ENCODE measurements around the gene TK1. TPM values are rescaled to one million over a fixed set of nuclear protein-coding genes. Genes with fewer than 3 reads are reported as not detected.

Gene TK1
- total RNA-seq, 2 experiments from 2014 or later = 145 to 164 TPM

DNA sequence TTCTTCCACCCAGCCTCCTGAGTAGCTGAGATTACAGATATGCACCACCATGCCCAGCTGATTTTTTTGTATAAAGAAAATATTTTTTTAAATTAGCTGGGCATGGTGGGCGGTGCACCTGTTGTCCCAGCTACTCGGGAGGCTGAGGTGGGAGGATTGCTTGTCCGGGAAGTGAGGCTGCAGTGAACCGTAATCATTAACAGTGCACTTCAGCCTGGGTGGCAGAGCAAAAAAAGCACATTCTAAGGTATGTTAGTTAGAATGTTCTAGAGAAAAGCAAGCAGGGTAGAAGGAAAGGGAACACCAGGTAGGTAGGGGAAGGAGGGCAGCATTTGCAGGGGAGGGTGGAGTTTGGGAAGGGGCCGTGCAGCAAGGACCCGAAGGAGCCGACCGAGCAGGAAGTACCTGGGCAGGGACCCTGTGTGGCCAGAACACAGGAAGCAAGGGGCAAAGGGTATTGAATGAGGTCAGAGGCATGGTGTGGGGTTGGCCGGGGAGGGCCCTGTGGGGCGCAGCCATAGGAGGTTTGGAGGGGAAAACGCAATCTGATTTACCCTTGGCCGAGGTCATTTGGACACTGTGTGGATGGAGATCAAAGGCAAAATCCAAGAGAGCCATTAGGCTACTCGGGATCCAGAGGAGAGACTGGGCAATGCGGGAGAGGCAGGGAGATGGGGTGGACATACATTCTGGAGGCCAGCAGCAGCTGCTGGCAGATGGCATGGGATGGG lies 38.4 kb downstream of the TK1 start:
- DNase-seq (no peak), ATAC-seq (no peak)
- Mint-ChIP-seq H3K36me3 (no peaks in the 10 kb centered on the region), H3K4me3 (no peak overlapping the region), H3K9me3 (ENCODE audit: low read depth) (no peaks in the 10 kb centered on the region), H3K27ac (no peak overlapping the region), H3K4me1 (peaks cover 6% of the 10 kb centered on the region), H3K27me3 (no peaks in the 10 kb centered on the region)
- CTCF ChIA-PET = interaction anchor here (1.0 kb wide), 1 partner anchor 11 kb away, joined by 3 read pairs; no protein-coding TSS in a partner anchor

DNA sequence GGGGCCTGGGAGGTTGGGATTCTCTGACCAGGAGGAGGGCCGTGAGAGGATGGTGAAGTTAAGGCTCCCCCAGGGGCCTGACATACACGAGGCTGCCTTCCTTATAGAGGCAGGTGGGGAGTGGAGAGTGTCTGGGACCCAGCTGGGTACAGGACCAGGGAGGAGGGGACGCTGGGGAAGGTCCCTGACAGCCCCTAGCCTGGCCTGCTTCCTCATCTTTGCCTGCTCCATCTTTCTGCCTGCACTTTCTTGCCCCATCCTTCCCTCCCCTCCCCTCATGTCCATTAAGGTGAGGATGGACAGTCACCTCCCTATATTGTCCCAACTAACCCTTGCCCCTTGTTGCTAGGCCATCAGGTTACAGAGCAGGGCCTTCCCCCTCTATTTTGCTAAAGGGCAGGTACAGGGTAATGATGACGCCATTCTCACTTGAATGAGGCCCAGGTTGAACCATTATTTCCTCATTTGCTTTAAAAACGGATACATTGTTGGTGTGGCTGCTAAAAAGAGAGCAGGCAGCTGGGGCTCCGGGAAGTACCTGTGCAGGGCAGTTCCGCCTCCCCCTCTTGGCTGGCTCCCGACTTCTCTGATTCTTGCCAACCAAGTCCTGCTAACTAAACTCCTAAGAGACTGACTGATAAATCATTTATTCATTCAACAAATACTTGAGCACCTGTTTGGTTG lies 39.4 kb downstream of the TK1 start:
- ATAC-seq (no peak), DNase-seq (no peak)
- no peak overlapping the region for H3K27ac Mint-ChIP-seq
- H3K9me3 Mint-ChIP-seq (ENCODE audit: low read depth) = no peaks in the 10 kb centered on the region
- no peak overlapping the region for H3K4me3 Mint-ChIP-seq
- H3K36me3 Mint-ChIP-seq = peaks cover 3% of the 10 kb centered on the region
- H3K4me1 Mint-ChIP-seq = peaks cover 6% of the 10 kb centered on the region
- CTCF ChIA-PET = interaction anchor here (1.0 to 1.2 kb wide), 2 partner anchors 10 to 104 kb away, joined by 3 read pairs; no protein-coding TSS in a partner anchor
- H3K27me3 Mint-ChIP-seq = no peaks in the 10 kb centered on the region

GRCh38 chr17:78146881-78147280 lies 40.0 kb downstream of the TK1 start:
- Mint-ChIP-seq H3K27ac (no peak overlapping the region), H3K27me3 (no peaks in the 10 kb centered on the region), H3K36me3 (peaks cover 5% of the 10 kb centered on the region), H3K4me1 (peaks cover 6% of the 10 kb centered on the region), H3K9me3 (ENCODE audit: low read depth) (no peaks in the 10 kb centered on the region), H3K4me3 (no peak overlapping the region)
- DNase-seq (no peak), ATAC-seq (no peak)
- CTCF ChIA-PET = interaction anchor here (0.8 to 1.2 kb wide), 2 partner anchors 29 to 104 kb away, joined by 3 to 4 read pairs; no protein-coding TSS in a partner anchor

- ATAC-seq = no peak
- peaks cover 6% of the 10 kb centered on the region for H3K36me3 Mint-ChIP-seq
- H3K27ac Mint-ChIP-seq = no peak overlapping the region
- no peaks in the 10 kb centered on the region for H3K9me3 Mint-ChIP-seq (ENCODE audit: low read depth)
- no peak overlapping the region for H3K4me3 Mint-ChIP-seq
- H3K27me3 Mint-ChIP-seq = no peaks in the 10 kb centered on the region
- CTCF ChIA-PET = interaction anchor here (0.8 to 1.2 kb wide), 2 partner anchors 30 to 105 kb away, joined by 3 to 4 read pairs; no protein-coding TSS in a partner anchor
- DNase-seq = no peak
- peaks cover 6% of the 10 kb centered on the region for H3K4me1 Mint-ChIP-seq
These were observed 40.4 kb downstream of the TK1 start for GRCh38 chr17:78146471-78146869.

- ATAC-seq (no peak), DNase-seq (no peak)
- H3K27ac Mint-ChIP-seq = no peak overlapping the region
- CTCF ChIA-PET = interaction anchor here (0.7 to 1.1 kb wide), 3 partner anchors 11 to 57 kb away, joined by 3 to 4 read pairs (median 3); no protein-coding TSS in a partner anchor
- H3K27me3 Mint-ChIP-seq = no peaks in the 10 kb centered on the region
- H3K9me3 Mint-ChIP-seq (ENCODE audit: low read depth) = no peaks in the 10 kb centered on the region
- no peak overlapping the region for H3K4me3 Mint-ChIP-seq
- peaks cover 14% of the 10 kb centered on the region for H3K36me3 Mint-ChIP-seq
- peaks cover 15% of the 10 kb centered on the region for H3K4me1 Mint-ChIP-seq
These were observed 41.9 kb downstream of the TK1 start for GRCh38 chr17:78144736-78145641.

- ATAC-seq = no peak
- Mint-ChIP-seq H3K4me1 (peaks cover 18% of the 10 kb centered on the region), H3K36me3 (peaks cover 17% of the 10 kb centered on the region)
These were observed 42.6 kb downstream of the TK1 start for GRCh38 chr17:78144147-78144719.

DNA sequence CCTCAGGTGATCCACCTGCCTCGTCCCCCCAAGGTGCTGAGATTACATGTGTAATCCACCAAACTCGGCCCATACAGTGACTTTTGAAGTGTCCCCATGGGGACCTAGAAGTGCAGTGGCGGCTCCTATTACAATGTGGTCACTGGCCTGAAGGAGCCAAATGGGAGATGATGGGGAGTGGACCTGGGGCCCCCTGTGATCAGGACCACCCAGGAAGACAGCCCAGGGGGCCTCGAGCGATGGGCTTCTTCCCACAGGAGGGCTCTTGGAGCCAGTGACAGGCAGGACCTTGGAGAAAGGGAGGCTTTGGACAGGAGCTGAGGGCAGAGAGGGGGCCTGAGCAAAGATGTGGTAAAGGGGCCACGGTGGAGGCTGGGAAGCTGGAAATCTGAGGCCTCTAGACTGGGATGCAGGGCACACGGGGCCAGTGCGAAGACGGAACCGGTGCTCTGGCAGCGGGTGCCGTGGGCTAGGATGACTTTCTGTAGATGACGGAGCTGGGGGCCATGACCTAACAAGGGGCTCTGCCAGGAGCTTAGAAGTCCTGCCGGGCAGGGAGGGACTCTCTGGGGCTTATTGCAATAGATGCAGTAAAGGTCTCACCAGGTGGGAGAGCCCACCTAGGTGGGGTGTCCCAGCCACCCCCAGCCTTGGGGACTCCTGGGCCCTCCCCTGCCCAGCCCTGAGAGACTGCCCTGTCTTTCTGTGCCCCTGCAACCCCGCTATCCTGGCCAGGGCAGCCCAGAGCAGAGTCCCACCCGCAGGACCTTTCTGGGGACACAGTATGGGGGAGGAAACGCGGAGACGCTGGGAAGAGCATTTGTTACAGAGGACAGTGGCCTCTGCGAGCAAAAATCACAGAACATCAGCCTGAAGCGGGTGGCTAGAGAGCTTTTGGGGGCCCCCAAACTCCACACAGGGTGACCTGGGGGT lies 43.4 kb downstream of the TK1 start:
- H3K4me1 Mint-ChIP-seq = peaks cover 22% of the 10 kb centered on the region
- H3K36me3 Mint-ChIP-seq = peaks cover 18% of the 10 kb centered on the region
- H3K4me3 Mint-ChIP-seq = no peak overlapping the region
- DNase-seq = no peak
- CTCF ChIA-PET = interaction anchor here (1.1 to 1.7 kb wide), 4 partner anchors 9 to 108 kb away, joined by 3 to 5 read pairs (median 4); no protein-coding TSS in a partner anchor
- no peaks in the 10 kb centered on the region for H3K27me3 Mint-ChIP-seq
- no peak for ATAC-seq
- no peak overlapping the region for H3K27ac Mint-ChIP-seq
- H3K9me3 Mint-ChIP-seq (ENCODE audit: low read depth) = no peaks in the 10 kb centered on the region

More at GRCh38 chr17:78144147-78144719, 42.6 kb downstream of the TK1 start:
- CTCF ChIA-PET = interaction anchor here (0.8 to 1.7 kb wide), 5 partner anchors 9 to 32 kb away, joined by 3 to 5 read pairs (median 4); no protein-coding TSS in a partner anchor
- Mint-ChIP-seq H3K9me3 (ENCODE audit: low read depth) (no peaks in the 10 kb centered on the region), H3K4me3 (no peak overlapping the region), H3K27me3 (no peaks in the 10 kb centered on the region), H3K27ac (peak overlapping the region; percentile 9)
- DNase-seq = no peak

- Mint-ChIP-seq H3K4me3 (no peak overlapping the region), H3K9me3 (ENCODE audit: low read depth) (no peaks in the 10 kb centered on the region), H3K36me3 (peaks cover 21% of the 10 kb centered on the region), H3K4me1 (peaks cover 31% of the 10 kb centered on the region), H3K27ac (peak overlapping the region; percentile 34), H3K27me3 (no peaks in the 10 kb centered on the region)
- ATAC-seq (no peak), DNase-seq (no peak)
- CTCF ChIA-PET = interaction anchor here (0.6 to 9.2 kb wide), 6 partner anchors 7 to 184 kb away, joined by 3 to 75 read pairs (median 4); partner anchors contain the start of gene TNRC6C
These were observed 44.6 kb downstream of the TK1 start for GRCh38 chr17:78142119-78142861.

- Mint-ChIP-seq H3K27me3 (no peaks in the 10 kb centered on the region), H3K4me3 (no peak overlapping the region), H3K27ac (no peak overlapping the region), H3K4me1 (peaks cover 38% of the 10 kb centered on the region), H3K9me3 (ENCODE audit: low read depth) (no peaks in the 10 kb centered on the region), H3K36me3 (peaks cover 27% of the 10 kb centered on the region)
- ATAC-seq = no peak
- DNase-seq = no peak
- CTCF ChIA-PET = interaction anchor here (0.6 to 9.2 kb wide), 4 partner anchors 13 to 35 kb away, joined by 3 to 75 read pairs (median 4); no protein-coding TSS in a partner anchor
These were observed 45.3 kb downstream of the TK1 start for GRCh38 chr17:78141437-78142118.

DNA sequence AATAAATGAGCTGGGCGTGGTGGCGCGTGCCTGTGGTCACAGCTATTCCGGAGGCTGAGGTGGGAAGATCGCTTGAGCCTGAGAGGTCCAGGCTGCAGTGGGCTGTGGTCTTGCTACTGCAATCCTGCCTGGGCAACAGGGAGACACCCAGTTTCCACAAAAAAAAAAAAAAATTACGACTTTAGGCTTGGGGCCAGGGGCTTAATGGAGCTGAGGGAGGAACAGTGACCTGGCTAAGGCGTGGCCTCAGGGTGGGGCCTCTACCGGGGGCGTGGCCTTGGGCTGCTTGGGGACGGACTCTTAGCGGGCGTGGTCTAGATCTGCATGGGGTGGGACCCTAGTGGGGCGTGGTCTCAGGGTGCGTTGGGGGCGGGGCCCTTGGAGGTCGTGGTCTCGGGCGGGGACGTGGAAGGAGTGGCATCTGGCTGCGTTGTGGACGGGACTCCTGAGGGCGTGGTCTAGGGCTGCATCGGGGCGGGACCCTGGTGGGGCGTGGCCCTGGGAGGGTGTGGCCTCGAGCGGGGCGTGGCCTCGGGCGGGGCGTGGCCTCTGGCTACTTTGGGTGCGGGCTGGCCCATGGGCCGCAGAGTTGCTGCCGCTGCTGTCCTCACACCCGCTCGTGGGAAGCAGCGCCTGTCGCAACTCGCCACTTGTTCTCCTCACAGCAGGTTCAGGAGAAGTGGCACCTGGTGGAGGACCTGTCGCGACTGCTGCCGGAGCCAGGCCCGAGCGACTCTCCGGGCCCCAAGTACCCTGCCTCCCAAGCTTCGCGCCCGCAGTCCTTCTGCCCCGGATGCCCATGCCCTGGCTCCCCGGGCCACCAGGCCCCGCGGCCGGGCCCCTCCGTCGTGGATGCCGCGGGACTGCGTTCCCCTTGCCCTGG lies 46.4 kb downstream of the TK1 start:
- Mint-ChIP-seq H3K4me3 (no peak overlapping the region), H3K4me1 (peaks cover 50% of the 10 kb centered on the region), H3K9me3 (ENCODE audit: low read depth) (no peaks in the 10 kb centered on the region), H3K27ac (peak overlapping the region; percentile 75), H3K36me3 (peaks cover 39% of the 10 kb centered on the region), H3K27me3 (no peaks in the 10 kb centered on the region)
- DNase-seq (peak; percentile 99), ATAC-seq (peak; percentile 93)
- CTCF ChIA-PET = interaction anchor here (1.0 to 17.0 kb wide), 8 partner anchors 16 to 120 kb away, joined by 3 to 257 read pairs (median 4); partner anchors contain the start of genes AFMID, TK1, TMC6 and TMC8

Measured in activated CD8-positive, alpha-beta memory T cell treated with anti-CD3 and anti-CD28 coated beads, Interleukin-2, amount 10 ng/mL, durations not matched to agents 7 days and 5 days (primary cell).